H1 (cell line): ENCODE data around the gene PROX2.

Experiments used
- CBX8 ChIP-seq: fragments of 300-800, 300-1000 bp; sonication (generic); IDR thresholded peaks from 2 replicates; pipeline ENCODE4 v1.7.1; 2016; ENCODE audit warnings: low read depth, low read length, borderline replicate concordance
- MAFK ChIP-seq: IDR thresholded peaks from 2 replicates; pipeline ENCODE4 v1.6.1; 2012; ENCODE audit warnings: low read depth, mild to moderate bottlenecking, improper control_type of control experiment, low read length
- SIX5 ChIP-seq: IDR thresholded peaks from 2 replicates; pipeline ENCODE4 v1.6.1; 2011; ENCODE audit warnings: mild to moderate bottlenecking, low read depth, low read length
- TAF1 ChIP-seq: IDR thresholded peaks from 2 replicates; pipeline ENCODE4 v1.6.1; 2011; ENCODE audit warnings: mild to moderate bottlenecking, low read depth, low read length
- TF ChIP-seq, protein P1 (sequence below), 3 experiments: IDR thresholded peaks; 1 replicate in 2 of 3; 2 replicates in 1 of 3; pipeline versions ENCODE4 v1.5.1 to v1.6.1; 2011; ENCODE audit warnings: low read length in 3 of 3, mild to moderate bottlenecking in 3 of 3, inconsistent platforms in 2 of 3, low read depth in 1 of 3, moderate library complexity in 1 of 3; ENCODE audit not compliant: insufficient read depth in 1 of 3; ENCODE audit errors: control extremely low read depth in 1 of 3

GRCh38 chr14:74846968-74847665, 28.8 kb downstream of the PROX2 start:
- TF ChIP-seq TAF1 (no peak), MAFK (no peak), CBX8 (no peak), SIX5 (no peak)
- TF ChIP-seq, protein P1, sequence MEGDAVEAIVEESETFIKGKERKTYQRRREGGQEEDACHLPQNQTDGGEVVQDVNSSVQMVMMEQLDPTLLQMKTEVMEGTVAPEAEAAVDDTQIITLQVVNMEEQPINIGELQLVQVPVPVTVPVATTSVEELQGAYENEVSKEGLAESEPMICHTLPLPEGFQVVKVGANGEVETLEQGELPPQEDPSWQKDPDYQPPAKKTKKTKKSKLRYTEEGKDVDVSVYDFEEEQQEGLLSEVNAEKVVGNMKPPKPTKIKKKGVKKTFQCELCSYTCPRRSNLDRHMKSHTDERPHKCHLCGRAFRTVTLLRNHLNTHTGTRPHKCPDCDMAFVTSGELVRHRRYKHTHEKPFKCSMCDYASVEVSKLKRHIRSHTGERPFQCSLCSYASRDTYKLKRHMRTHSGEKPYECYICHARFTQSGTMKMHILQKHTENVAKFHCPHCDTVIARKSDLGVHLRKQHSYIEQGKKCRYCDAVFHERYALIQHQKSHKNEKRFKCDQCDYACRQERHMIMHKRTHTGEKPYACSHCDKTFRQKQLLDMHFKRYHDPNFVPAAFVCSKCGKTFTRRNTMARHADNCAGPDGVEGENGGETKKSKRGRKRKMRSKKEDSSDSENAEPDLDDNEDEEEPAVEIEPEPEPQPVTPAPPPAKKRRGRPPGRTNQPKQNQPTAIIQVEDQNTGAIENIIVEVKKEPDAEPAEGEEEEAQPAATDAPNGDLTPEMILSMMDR (IDR thresholded peaks at IDR 0.05; ENCODE audit: control extremely low read depth in 1 of 3, insufficient read depth in 1 of 3, low read depth in 1 of 3, low read length in 3 of 3) = no peak
